GM18507 (cell line): Measurements from ENCODE around the gene NECTIN2.
"Not testable (repeated sequence)": the region's sequence is repeated elsewhere in the genome, so short reads cannot be mapped to it uniquely, and the experiment has no call there.

Experiments used
- DNase-seq: peaks from one replicate; pipeline ENCODE4 v3.0.0; 2011; ENCODE audit warnings: low read depth; ENCODE audit not compliant: insufficient read length; ENCODE audit errors: extremely low spot score
- FAIRE-seq: peaks from 2 replicates; lab custom pipeline; 2011; peaks lifted over from hg19 to GRCh38; lab: Jason Lieb, UNC

NECTIN2 gene

DNA sequence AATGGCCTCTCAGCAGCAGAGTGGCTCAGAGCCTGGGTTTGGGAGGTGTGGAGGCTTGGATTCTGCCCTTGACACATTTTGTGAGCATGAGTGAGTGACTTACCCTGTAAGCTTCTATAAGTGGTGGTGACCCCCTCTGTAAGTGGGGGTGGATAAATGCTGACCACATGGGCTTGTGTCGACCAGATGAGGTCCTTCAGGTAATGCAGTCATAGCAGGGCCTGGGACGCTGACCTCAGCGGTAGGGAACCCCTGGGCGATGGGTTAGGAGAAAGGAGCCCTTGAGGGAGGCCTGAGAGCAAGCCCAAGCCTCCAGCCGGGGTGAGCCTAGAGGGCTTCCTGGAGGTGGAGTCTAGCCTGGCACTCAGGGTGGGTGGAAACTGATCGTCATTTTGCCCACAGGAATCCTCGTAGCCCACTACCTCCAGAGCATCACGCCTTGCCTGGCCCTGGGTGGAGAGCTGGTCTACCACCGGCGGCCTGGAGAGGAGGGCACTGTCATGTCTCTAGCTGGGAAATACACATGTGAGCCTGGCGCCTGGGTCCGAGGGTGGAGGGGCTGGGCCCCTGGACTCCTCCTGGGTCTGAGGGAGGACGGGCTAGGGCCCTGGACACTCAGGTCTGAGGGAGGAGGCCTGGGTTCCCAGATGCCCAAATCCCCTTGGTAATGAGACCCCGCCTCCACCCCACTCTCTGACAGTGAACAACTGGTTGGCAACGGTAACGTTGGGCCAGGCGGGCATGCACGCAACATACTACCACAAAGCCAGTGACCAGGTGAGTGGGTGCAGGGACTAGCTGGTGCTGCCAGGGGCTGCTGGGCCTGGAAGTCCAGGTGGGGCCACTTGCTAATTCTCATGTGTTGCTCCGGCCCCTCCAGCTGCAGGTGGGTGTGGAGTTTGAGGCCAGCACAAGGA is 54.5 kb downstream of the NECTIN2 start:
- FAIRE-seq (no peak), DNase-seq (no peak)

GRCh38 chr19:44903216-44903601 is 57.1 kb downstream of the NECTIN2 start:
- DNase-seq = no peak
- FAIRE-seq = no peak

- DNase-seq = peak; percentile 50
- no peak for FAIRE-seq
Measured at GRCh38 chr19:44903602-44904425, 57.7 kb downstream of the NECTIN2 start.

DNA sequence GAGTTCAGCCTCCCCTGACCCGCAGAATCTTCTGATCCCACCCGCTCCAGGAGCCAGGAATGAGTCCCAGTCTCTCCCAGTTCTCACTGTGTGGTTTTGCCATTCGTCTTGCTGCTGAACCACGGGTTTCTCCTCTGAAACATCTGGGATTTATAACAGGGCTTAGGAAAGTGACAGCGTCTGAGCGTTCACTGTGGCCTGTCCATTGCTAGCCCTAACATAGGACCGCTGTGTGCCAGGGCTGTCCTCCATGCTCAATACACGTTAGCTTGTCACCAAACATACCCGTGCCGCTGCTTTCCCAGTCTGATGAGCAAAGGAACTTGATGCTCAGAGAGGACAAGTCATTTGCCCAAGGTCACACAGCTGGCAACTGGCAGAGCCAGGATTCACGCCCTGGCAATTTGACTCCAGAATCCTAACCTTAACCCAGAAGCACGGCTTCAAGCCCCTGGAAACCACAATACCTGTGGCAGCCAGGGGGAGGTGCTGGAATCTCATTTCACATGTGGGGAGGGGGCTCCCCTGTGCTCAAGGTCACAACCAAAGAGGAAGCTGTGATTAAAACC is 58.4 kb downstream of the NECTIN2 start:
- no peak for DNase-seq
- no peak for FAIRE-seq

- FAIRE-seq (no peak), DNase-seq (no peak)
Measured at GRCh38 chr19:44905437-44906160, 59.5 kb downstream of the NECTIN2 start, which contains the start of gene APOE. Gene APOE, plus strand, starts transcription at chr19:44905796. Its CDS starts 829 bp downstream, at chr19:44906625.

GRCh38 chr19:44907613-44908012 is 61.5 kb downstream of the NECTIN2 start:
- FAIRE-seq (no peak), DNase-seq (no peak)

DNA sequence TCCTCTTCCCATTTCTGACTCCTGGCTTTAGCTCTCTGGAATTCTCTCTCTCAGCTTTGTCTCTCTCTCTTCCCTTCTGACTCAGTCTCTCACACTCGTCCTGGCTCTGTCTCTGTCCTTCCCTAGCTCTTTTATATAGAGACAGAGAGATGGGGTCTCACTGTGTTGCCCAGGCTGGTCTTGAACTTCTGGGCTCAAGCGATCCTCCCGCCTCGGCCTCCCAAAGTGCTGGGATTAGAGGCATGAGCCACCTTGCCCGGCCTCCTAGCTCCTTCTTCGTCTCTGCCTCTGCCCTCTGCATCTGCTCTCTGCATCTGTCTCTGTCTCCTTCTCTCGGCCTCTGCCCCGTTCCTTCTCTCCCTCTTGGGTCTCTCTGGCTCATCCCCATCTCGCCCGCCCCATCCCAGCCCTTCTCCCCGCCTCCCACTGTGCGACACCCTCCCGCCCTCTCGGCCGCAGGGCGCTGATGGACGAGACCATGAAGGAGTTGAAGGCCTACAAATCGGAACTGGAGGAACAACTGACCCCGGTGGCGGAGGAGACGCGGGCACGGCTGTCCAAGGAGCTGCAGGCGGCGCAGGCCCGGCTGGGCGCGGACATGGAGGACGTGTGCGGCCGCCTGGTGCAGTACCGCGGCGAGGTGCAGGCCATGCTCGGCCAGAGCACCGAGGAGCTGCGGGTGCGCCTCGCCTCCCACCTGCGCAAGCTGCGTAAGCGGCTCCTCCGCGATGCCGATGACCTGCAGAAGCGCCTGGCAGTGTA is 62.2 kb downstream of the NECTIN2 start:
- FAIRE-seq (no peak), DNase-seq (no peak)

GRCh38 chr19:44908836-44909261 is 62.8 kb downstream of the NECTIN2 start:
- FAIRE-seq (no peak), DNase-seq (no peak)

GRCh38 chr19:44909775-44910174 is 63.7 kb downstream of the NECTIN2 start:
- DNase-seq (no peak), FAIRE-seq (no peak)

GRCh38 chr19:44911896-44912295 is 65.8 kb downstream of the NECTIN2 start:
- not testable (repeated sequence) for FAIRE-seq, DNase-seq

DNA sequence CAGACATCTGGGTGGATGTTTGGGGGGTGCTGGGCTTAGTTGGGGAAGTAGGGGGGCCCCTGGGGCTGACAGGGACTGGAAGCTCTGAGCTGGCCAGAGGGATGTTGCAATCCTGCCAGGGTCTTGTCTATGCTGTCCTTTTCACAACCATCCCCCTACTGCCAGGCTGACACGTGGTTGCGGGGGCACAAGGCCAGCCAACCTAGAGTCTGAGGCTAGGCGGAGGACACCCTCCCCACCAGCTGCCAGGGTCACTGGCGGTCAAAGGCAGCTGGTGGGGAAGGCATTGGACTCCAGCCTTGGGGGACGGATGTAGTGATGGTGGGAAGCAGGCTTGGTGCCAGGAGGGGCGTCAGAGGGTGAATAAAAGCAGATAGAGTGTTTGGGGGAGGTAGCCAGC is 66.8 kb downstream of the NECTIN2 start:
- no peak for FAIRE-seq
- DNase-seq = no peak

- FAIRE-seq = not testable (repeated sequence)
Measured at GRCh38 chr19:44913512-44914432, 67.7 kb downstream of the NECTIN2 start.

GRCh38 chr19:44914433-44915206 is 68.5 kb downstream of the NECTIN2 start, which contains the start of gene APOC1:
Gene APOC1, plus strand, starts transcription at chr19:44914608. Its CDS starts 284 bp downstream, at chr19:44914892.
- DNase-seq = peak; percentile 89
- FAIRE-seq = peak; percentile 88

More at GRCh38 chr19:44913512-44914432, 67.7 kb downstream of the NECTIN2 start:
- DNase-seq = not testable (repeated sequence)

- DNase-seq = no peak
- no peak for FAIRE-seq
Measured at GRCh38 chr19:44924243-44924725, 78.2 kb downstream of the NECTIN2 start.

- DNase-seq = no peak
- FAIRE-seq = no peak
Measured at GRCh38 chr19:44925114-44925891, 79.2 kb downstream of the NECTIN2 start.
